ENCODE measurements around the gene B3GNT3. TPM values are rescaled to one million over a fixed set of nuclear protein-coding genes. Genes with fewer than 3 reads are reported as not detected.

B3GNT3 gene
- total and polyA plus RNA-seq, 2 of the 4 experiments (the other 2 are of a cell fraction), result not detected

GRCh38 chr19:17842663-17843291 lies 47.8 kb downstream of the B3GNT3 start:
- Histone ChIP-seq H4K20me1 (ENCODE audit: insufficient read depth, low read length) (no peaks in the 10 kb centered on the region), H4K91ac (ENCODE audit: insufficient read depth, low read depth, low read length) (no peak overlapping the region; the same call in 1 of the 2 replicates), H3K9me3 (ENCODE audit: control insufficient read depth, insufficient read depth, low read length) (no peaks in the 10 kb centered on the region), H3K27me3 (ENCODE audit: control insufficient read depth, insufficient read depth, low read length) (peaks cover 12% of the 10 kb centered on the region; the same call in 1 of the 2 replicates), H3K36me3 (ENCODE audit: control insufficient read depth, insufficient read depth, low read length) (no peaks in the 10 kb centered on the region), H2BK20ac (ENCODE audit: low read depth, low read length) (no peak overlapping the region), H4K8ac (ENCODE audit: low read depth in 2 of 2, low read length in 2 of 2) (peak overlapping the region in 1 of 2 experiments; percentile 39; a peak in 1 of 4 replicates), H3K56ac (ENCODE audit: extremely low read depth, insufficient read depth, low read length) (no peak overlapping the region), H3K4me3 (ENCODE audit: insufficient read depth, low read depth, low read length) (peak overlapping the region; percentile 35; the same call in 1 of the 2 replicates), H3K18ac (ENCODE audit: low read depth, low read length) (no peak overlapping the region), H2BK15ac (ENCODE audit: low read depth, low read length) (no peak overlapping the region), H3K9ac (ENCODE audit: low read depth, low read length) (no peak overlapping the region), H2AK5ac (ENCODE audit: low read depth, low read length) (no peak overlapping the region), H3K14ac (replicated peaks; ENCODE audit: low read depth, low read length) (no peak overlapping the region), H3K4me1 (ENCODE audit: control insufficient read depth, insufficient read depth, low read length) (peaks cover 5% of the 10 kb centered on the region), H2BK5ac (ENCODE audit: low read depth, low read length, poor library complexity, severe bottlenecking) (no peak overlapping the region), H3K4ac (ENCODE audit: low read depth, low read length) (no peak overlapping the region), H3K23ac (ENCODE audit: low read depth, low read length) (no peak overlapping the region), H4K5ac (ENCODE audit: low read depth, low read length) (no peak overlapping the region), H3K4me2 (ENCODE audit: low read depth, low read length) (peak overlapping the region; percentile 64; the same call in 1 of the 2 replicates), H2AK9ac (replicated peaks; ENCODE audit: low read depth, low read length, poor library complexity) (no peak overlapping the region), H2BK120ac (ENCODE audit: low read depth, low read length) (no peak overlapping the region), H2AFZ (replicated peaks; ENCODE audit: low read length, poor library complexity) (peak overlapping the region; percentile 92), H3K9me1 (ENCODE audit: insufficient read depth, low read length) (no peaks in the 10 kb centered on the region), H3K79me1 (ENCODE audit: low read depth in 1 of 2, low read length in 2 of 2) (no peaks in the 10 kb centered on the region), H3K27ac (ENCODE audit: insufficient read depth, low read length) (no peak overlapping the region)
- CTCF ChIA-PET, result no interaction called here
- DNase-seq, result no peak
- intact Hi-C loops (cut with micrococcal nuclease) (no loop called here), dilution Hi-C loops (cut with HindIII; ENCODE audit: low sequenced_read_pairs, unreplicated experiment) (no loop called here), in situ Hi-C loops (cut with MboI; ENCODE audit: low sequenced_read_pairs) (no loop called here)
- 63% methylated on average over 12 of the region's 20 CpGs; no CpG with 5 or more reads in 1 of the 2 experiments for WGBS, 2 experiments (ENCODE audit: extremely low coverage in 2 of 2, insufficient read length in 1 of 2)
- no peak for ATAC-seq (ENCODE audit: low read depth)
- TF ChIP-seq MAFK (IDR thresholded peaks at IDR 0.05; ENCODE audit: low read depth, low read length) (no peak), NFE2L2 (IDR thresholded peaks at IDR 0.05; ENCODE audit: low read depth, low read length) (no peak), MXI1 (IDR thresholded peaks at IDR 0.05; ENCODE audit: borderline replicate concordance, low read depth, low read length) (no peak), FOS (IDR thresholded peaks at IDR 0.05; ENCODE audit: low read depth, low read length) (no peak), POLR2A (IDR thresholded peaks at IDR 0.05; ENCODE audit: low read depth, low read length) (no peak), CEBPB (IDR thresholded peaks at IDR 0.05; ENCODE audit: low read depth, low read length) (no peak), CTCF (conservative IDR thresholded peaks at IDR 0.05; ENCODE audit: low read depth, low read length) (no peak), SMC3 (IDR thresholded peaks at IDR 0.05; ENCODE audit: low read depth, low read length) (no peak), MAZ (IDR thresholded peaks at IDR 0.05; ENCODE audit: borderline replicate concordance, low read depth, low read length) (no peak), RAD21 (IDR thresholded peaks at IDR 0.05; ENCODE audit: low read length) (no peak), RFX5 (IDR thresholded peaks at IDR 0.05; ENCODE audit: low read depth, low read length) (no peak), ELK1 (IDR thresholded peaks at IDR 0.05; ENCODE audit: borderline replicate concordance, low read depth, low read length) (no peak), CHD1 (IDR thresholded peaks at IDR 0.05; ENCODE audit: low read depth, low read length) (no peak)
- POLR2A ChIA-PET (ENCODE audit: unreplicated experiment), result interaction anchor here (0.6 kb wide), 1 partner anchor 118 kb away, joined by 4 read pairs; no protein-coding TSS in a partner anchor
- no TSS peak for BruUV-seq (replicated peaks)
